ENCODE data around the gene RERE. TPM values are rescaled to one million over a fixed set of nuclear protein-coding genes. Genes with fewer than 3 reads are reported as not detected.

RERE gene
- polyA plus RNA-seq, 3 donors from 2014 or later: 3.8 to 5.9 (median 3.8) TPM

DNA sequence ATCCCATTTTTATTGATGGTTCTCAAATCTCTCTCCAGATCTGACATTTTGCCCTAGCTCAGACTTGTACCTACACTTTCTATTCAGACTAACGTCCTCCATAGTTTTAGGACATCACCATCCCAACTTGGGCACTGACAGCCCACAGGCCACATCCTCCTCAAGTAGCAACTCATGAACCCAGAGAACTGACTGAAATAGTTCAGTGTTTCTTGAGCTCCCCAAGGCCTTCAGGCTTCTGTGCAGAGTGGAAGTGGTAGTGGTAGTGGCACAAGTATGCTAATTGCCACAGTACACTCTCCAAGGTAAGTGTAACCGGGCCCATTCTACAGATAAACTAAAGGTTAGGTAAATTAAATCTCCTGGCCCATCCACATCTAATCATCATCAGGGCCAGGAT is 387.0 kb downstream of the RERE start:
- DNase-seq: peak in 2 of 3 donors; percentile 29 to 41
- H3K9me3 Mint-ChIP-seq: no peaks in the 10 kb centered on the region
- peak overlapping the region; percentile 34 to 72 (median 56) for H3K4me3 Mint-ChIP-seq
- peaks cover 64 to 71% of the 10 kb centered on the region in 2 donors for H3K4me1 Mint-ChIP-seq
- peak overlapping the region in 2 of 6 donors; percentile 20 to 66 for H3K27ac Mint-ChIP-seq
- peaks cover 0 to 10% (median 0%) of the 10 kb centered on the region in 3 donors for H3K36me3 Mint-ChIP-seq
- peaks cover 3 to 20% (median 12%) of the 10 kb centered on the region in 3 donors for H3K27me3 Mint-ChIP-seq (ENCODE audit: low read depth in 3 of 3)

DNA sequence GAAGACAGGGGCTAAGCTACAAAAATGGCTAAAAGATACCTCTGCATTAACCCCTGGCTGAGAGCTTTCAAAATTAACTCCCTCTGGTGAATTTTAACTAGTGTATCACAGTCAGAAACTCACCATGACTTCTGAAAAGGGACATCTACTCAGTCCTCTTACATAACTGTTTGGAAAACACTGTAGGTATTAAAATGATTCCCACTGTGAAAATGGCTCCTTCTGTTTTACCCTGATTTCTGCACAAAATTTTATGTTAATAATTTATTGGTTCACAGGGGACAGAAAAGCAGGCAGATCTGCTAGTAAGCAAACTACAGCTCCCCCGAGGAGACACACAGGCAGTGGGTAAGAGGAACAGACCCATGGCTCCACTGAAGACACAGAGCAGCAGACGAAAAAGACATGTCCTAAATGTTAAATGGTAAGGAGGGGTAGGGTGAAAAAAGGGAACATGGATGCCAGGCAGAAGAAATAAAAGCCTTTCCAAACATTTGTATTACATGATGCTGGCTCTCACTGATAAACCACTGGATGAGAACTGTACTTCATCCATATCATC is 387.8 kb downstream of the RERE start:
- Mint-ChIP-seq H3K27ac (no peak overlapping the region), H3K4me1 (peaks cover 72 to 79% of the 10 kb centered on the region in 2 donors), H3K27me3 (ENCODE audit: low read depth in 3 of 3) (peaks cover 3 to 21% (median 11%) of the 10 kb centered on the region in 3 donors), H3K4me3 (peak overlapping the region in 2 of 5 donors; percentile 27 to 42), H3K36me3 (peaks cover 0 to 11% (median 0%) of the 10 kb centered on the region in 3 donors), H3K9me3 (no peaks in the 10 kb centered on the region)
- DNase-seq: no peak

DNA sequence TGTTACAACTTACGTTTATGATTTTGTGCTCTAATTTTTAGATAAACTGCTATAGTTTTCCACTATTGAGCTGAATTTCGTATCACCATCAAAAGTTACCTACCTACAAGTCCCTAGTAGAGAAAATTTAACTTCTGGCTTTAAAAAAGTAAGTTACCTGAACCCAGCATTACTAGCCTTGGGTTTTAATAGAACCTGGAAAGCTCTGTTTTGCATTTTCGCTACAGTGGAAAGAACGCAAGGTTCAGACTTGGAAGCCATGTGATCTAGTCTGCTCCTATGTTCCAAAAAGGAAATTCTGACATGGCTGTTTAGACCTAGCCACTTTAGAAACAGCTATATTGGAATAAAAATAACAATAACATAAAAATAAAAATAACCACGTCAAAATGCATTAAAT is 389.0 kb downstream of the RERE start:
- Mint-ChIP-seq H3K9me3 (no peaks in the 10 kb centered on the region), H3K4me3 (peak overlapping the region in 2 of 5 donors; percentile 78 to 88), H3K27me3 (ENCODE audit: low read depth in 3 of 3) (peaks cover 3 to 27% (median 10%) of the 10 kb centered on the region in 3 donors), H3K36me3 (peaks cover 0 to 16% (median 0%) of the 10 kb centered on the region in 3 donors), H3K27ac (no peak overlapping the region), H3K4me1 (peaks cover 78 to 86% of the 10 kb centered on the region in 2 donors)
- no peak for DNase-seq

DNA sequence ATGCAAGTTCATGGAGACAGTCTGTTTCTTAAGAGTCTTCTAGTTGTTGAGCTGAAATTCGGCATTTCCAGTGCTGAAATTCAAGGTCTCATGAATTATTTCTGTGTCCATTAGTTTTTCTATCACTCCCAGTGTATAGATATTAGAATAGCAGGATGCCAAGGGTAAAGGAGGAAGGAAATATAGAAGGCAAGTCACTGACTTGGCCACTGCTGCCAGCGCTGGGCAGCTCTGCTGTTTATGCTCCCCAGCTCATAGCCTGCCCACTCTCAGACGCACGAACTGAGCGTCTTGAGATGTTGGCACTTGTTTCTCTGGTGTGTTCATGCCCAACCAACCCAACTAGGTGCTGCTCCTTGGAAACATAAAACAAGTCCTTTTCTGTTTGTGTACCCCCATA is 389.5 kb downstream of the RERE start:
- DNase-seq: no peak
- H3K4me1 Mint-ChIP-seq: peaks cover 78 to 86% of the 10 kb centered on the region in 2 donors
- peaks cover 7 to 30% (median 10%) of the 10 kb centered on the region in 3 donors for H3K27me3 Mint-ChIP-seq (ENCODE audit: low read depth in 3 of 3)
- H3K36me3 Mint-ChIP-seq: peaks cover 0 to 16% (median 0%) of the 10 kb centered on the region in 3 donors
- H3K27ac Mint-ChIP-seq: peak overlapping the region; percentile 31 to 80 (median 58)
- no peaks in the 10 kb centered on the region for H3K9me3 Mint-ChIP-seq
- H3K4me3 Mint-ChIP-seq: peak overlapping the region; percentile 61 to 88 (median 78)

DNA sequence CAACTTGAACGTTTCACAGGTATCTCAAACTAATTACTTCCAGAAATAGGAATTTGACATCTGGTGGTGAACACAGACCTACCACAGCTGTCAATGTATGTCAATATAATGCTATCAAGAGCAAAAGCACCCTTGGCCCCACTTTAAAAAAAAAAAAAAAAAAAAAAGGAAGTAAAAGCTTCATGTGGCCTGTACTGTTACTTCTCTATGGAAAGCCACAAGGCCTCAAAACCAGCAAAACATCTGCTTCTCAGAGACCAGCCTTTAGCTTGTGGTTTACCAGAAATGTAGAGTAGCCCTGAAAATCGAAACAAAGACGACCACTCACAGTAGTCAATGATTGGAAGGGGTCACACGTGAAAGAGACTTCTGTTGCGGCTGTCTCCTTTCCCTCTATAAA is 389.9 kb downstream of the RERE start:
- peak; percentile 79 to 85 (median 82) for DNase-seq
- peaks cover 0 to 15% (median 0%) of the 10 kb centered on the region in 3 donors for H3K36me3 Mint-ChIP-seq
- H3K4me1 Mint-ChIP-seq: peaks cover 78 to 85% of the 10 kb centered on the region in 2 donors
- peaks cover 7 to 32% (median 10%) of the 10 kb centered on the region in 3 donors for H3K27me3 Mint-ChIP-seq (ENCODE audit: low read depth in 3 of 3)
- H3K27ac Mint-ChIP-seq: peak overlapping the region; percentile 47 to 88 (median 74)
- peak overlapping the region; percentile 61 to 88 (median 78) for H3K4me3 Mint-ChIP-seq
- no peaks in the 10 kb centered on the region for H3K9me3 Mint-ChIP-seq

DNA sequence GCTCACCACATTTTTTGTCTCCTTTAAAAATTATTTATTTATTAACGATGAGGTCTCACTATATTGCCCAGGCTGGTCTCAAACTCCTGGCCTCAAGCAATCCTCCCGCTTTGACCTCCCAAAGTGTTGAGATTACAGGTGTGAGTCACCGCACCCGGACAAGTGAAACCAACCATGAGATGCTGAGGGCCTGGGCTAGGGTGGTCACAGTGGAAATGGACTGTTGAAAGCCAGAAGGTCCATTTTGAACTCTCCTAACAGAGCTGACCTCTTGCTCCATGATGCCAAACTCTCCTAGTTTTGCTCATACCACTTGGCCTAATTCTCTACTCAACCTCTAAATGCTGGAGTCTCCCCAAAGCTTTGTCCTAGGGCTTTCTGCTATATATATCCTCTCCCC is 390.4 kb downstream of the RERE start:
- peaks cover 7 to 30% (median 10%) of the 10 kb centered on the region in 3 donors for H3K27me3 Mint-ChIP-seq (ENCODE audit: low read depth in 3 of 3)
- H3K4me1 Mint-ChIP-seq: peaks cover 73 to 80% of the 10 kb centered on the region in 2 donors
- H3K4me3 Mint-ChIP-seq: peak overlapping the region; percentile 61 to 88 (median 78)
- H3K36me3 Mint-ChIP-seq: peaks cover 0 to 10% (median 0%) of the 10 kb centered on the region in 3 donors
- no peaks in the 10 kb centered on the region for H3K9me3 Mint-ChIP-seq
- DNase-seq: no peak
- peak overlapping the region; percentile 47 to 88 (median 72) for H3K27ac Mint-ChIP-seq

DNA sequence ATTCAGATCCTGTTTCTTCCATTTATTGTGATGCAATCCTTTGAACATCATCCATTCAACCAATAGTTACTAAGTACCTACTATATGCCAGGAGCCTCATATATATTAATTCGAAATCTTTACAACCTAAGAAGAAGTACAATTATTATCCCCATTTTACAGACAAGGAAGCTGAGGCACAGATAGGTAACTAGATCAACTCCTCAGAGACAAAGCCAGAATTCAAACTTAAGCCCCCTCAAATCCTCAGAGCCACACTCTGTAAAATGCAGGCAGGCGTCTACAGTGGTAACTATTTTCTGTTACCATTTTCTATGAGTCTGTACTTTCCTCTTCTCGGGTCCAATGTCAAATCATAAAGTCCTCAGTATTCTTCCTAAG is 391.7 kb downstream of the RERE start:
- peak overlapping the region in 1 of 6 donors; percentile 41 for H3K27ac Mint-ChIP-seq
- peaks cover 7 to 27% (median 10%) of the 10 kb centered on the region in 3 donors for H3K27me3 Mint-ChIP-seq (ENCODE audit: low read depth in 3 of 3)
- peak overlapping the region in 4 of 5 donors; percentile 0 to 25 (median 13) for H3K4me3 Mint-ChIP-seq
- H3K9me3 Mint-ChIP-seq: no peaks in the 10 kb centered on the region
- peaks cover 0 to 5% (median 0%) of the 10 kb centered on the region in 3 donors for H3K36me3 Mint-ChIP-seq
- no peak for DNase-seq
- peaks cover 62 to 68% of the 10 kb centered on the region in 2 donors for H3K4me1 Mint-ChIP-seq

DNA sequence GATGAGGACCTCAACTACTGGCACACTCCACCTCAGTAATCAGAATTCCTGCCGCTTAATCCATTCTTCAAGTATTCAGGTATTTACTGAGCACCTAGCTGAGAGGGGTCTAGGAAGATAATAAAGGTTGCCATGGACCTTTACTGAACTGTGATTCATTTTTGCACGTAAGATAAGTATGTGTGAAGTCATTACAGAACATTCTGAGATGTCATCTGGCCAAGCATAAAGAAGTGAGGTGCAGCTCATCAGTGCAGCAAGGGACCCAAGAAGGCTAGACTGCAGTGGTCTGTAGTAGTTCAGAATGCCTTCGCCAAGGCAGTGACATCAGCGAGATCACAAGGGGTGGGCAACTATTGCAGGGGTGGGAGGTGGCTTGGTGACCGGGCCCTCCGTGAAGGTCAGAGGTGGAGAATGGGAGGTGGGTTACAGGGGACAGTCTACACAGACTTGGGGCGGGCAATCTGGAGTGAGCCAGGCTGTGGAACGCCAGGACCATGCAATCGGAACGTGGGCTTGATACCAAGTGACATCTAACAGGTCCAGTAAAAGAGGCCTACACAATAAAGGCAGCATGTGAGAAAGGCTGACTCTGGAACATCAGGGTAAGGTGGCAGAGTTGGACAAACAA is 392.2 kb downstream of the RERE start:
- peaks cover 7 to 27% (median 8%) of the 10 kb centered on the region in 3 donors for H3K27me3 Mint-ChIP-seq (ENCODE audit: low read depth in 3 of 3)
- no peak for DNase-seq
- H3K4me1 Mint-ChIP-seq: peaks cover 57 to 63% of the 10 kb centered on the region in 2 donors
- H3K9me3 Mint-ChIP-seq: no peaks in the 10 kb centered on the region
- H3K4me3 Mint-ChIP-seq: peak overlapping the region; percentile 0 to 39 (median 10)
- peaks cover 0 to 5% (median 0%) of the 10 kb centered on the region in 3 donors for H3K36me3 Mint-ChIP-seq
- no peak overlapping the region for H3K27ac Mint-ChIP-seq

DNA sequence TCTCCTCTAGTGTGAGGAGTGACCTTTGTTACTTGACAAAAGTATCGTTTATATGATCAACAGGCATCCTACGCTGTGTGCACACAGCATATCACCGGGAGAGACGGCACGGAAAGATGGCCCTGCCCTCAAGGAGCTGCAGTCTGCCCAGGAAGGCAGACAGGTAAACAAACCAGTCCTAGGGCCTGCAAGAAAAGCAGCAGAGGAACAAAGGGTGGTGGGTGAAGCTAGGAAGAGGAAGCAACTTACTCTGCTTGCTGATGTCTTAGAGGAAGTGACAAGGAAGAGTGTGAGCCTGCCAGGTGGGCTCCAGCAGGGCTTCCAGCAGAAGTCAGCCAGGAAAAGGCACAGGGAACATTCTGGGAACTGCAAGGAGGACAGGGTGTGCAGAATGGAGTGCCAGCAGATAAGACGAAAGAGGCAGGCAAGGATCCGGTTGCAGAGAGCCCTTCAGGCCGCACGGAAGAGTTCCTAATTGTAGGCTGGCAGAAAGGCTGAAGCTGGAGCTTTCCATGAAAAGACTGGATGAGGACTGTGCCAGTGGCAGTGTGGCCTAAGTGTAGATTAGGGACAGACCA is 392.8 kb downstream of the RERE start:
- Mint-ChIP-seq H3K9me3 (no peaks in the 10 kb centered on the region), H3K4me3 (peak overlapping the region; percentile 88 to 91 (median 89)), H3K36me3 (peaks cover 0 to 5% (median 0%) of the 10 kb centered on the region in 3 donors), H3K27me3 (ENCODE audit: low read depth in 3 of 3) (peaks cover 6 to 27% (median 7%) of the 10 kb centered on the region in 3 donors), H3K4me1 (peaks cover 54 to 57% of the 10 kb centered on the region in 2 donors), H3K27ac (peak overlapping the region; percentile 22 to 90 (median 50))
- DNase-seq: no peak

DNA sequence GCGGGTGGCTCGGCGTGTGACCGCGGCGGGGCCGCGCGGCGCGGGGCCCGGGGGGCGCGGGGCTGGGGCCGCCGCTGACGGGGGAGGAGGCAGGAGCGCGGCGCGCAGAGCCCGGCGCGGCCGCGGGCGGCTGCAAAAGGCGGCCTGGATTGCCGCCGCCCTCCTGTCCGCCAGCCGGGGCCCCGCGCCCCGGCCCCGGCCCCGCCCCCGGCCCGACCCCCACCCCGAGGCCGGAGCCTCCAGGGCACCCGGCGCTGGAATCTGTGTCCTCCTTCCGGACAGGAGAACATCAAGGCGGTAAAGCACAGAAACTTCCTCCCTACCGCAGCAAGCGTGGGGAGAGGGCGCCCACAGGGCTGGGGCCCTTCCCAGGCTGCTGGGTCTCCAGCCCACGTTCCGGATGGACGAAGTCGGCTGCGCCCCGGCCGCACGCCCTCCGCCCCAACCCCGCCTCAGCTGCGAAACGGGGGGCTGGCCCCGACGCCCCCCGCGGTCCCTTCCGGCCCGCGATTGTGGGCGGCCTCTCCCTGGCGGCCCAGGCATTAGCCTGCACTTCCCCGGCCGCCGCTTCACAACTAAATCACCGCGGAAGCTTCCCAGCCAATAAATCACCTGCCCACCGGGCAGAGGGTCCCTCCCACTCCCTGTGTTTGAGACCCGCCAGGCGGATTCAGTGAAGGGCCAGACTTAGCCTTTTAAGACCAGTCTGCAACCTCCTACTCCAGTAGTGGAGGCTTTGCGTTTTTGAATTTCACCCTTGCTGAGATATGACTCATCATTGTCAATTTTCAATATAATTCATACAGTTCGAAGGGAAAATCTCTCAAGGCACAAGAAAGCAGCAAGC is 393.5 kb downstream of the RERE start:
- Mint-ChIP-seq H3K27ac (peak overlapping the region; percentile 22 to 90 (median 50)), H3K4me3 (peak overlapping the region; percentile 88 to 91 (median 89)), H3K4me1 (peaks cover 49 to 52% of the 10 kb centered on the region in 2 donors), H3K27me3 (ENCODE audit: low read depth in 3 of 3) (peaks cover 6 to 25% (median 7%) of the 10 kb centered on the region in 3 donors), H3K36me3 (peaks cover 0 to 5% (median 0%) of the 10 kb centered on the region in 3 donors), H3K9me3 (no peaks in the 10 kb centered on the region)
- peak; percentile 39 to 58 (median 53) for DNase-seq

DNA sequence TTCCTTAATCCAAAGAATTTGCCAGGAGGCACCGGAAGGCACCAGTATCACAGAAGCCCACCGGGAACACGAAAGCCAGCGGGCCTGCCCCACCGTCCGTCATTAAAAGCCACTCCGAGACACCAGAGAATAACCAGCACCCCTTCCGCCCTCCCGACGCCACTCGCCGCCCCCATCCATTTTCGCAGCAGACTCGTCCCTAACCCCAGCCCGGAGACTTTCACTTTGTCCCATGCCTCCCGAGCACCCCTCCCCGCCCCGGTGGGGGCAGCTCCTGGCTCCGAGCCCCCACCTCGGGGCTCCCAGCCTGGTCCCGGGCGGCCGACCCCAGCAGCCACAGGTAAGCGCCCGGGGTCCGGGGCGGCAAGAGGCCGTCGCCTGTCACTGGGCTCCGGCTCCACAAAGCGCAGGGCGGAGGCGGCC is 394.2 kb downstream of the RERE start:
- peak; percentile 38 to 50 (median 49) for DNase-seq
- Mint-ChIP-seq H3K4me1 (peaks cover 43 to 50% of the 10 kb centered on the region in 2 donors), H3K4me3 (no peak overlapping the region), H3K9me3 (no peaks in the 10 kb centered on the region), H3K27ac (no peak overlapping the region), H3K36me3 (peaks cover 0 to 7% (median 0%) of the 10 kb centered on the region in 3 donors), H3K27me3 (ENCODE audit: low read depth in 3 of 3) (peaks cover 6 to 25% (median 7%) of the 10 kb centered on the region in 3 donors)

DNA sequence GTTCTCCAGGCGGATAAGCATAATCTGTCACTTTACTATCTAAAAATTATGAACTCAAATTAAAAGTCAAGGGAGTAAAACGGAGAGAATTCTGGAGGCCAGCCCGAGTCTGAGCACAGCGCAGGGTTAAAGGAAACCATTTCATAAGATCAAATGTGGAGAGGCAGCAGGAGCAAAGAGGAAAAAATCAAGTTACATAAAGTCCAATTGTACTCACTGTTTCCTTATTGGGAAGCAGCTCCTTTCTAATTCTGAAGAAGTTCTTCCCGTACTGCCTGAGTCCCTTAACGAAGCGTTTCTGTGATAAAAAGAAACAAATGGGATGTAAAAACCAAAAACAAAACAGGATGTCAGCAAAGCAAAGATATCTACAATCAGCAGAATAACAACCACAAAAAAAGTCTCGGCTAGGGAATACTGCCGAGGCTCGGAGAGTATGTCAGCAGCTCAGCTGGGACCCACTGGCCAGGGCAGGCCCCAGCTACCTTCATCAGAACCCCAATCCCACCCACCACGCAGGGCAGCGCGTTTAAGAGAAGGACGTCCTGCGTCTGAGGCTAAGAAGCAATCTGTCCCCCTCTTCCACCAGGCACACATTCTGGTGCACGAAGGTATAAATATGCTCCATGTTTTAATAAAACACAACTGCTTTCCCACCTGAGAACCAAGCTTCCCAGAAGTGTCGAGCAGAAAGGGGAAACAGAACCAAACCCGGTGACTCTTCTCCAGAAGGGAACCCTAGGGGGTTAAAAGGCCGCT is 394.8 kb downstream of the RERE start:
- Mint-ChIP-seq H3K36me3 (peaks cover 0 to 11% (median 0%) of the 10 kb centered on the region in 3 donors), H3K9me3 (no peaks in the 10 kb centered on the region), H3K27ac (no peak overlapping the region), H3K27me3 (ENCODE audit: low read depth in 3 of 3) (peaks cover 5 to 25% (median 7%) of the 10 kb centered on the region in 3 donors), H3K4me1 (peaks cover 37 to 45% of the 10 kb centered on the region in 2 donors), H3K4me3 (no peak overlapping the region)
- DNase-seq: no peak
